Neural progenitor cell (in vitro differentiated cells): ENCODE measurements around the gene RPP14. TPM values are rescaled to one million over a fixed set of nuclear protein-coding genes. Genes with fewer than 3 reads are reported as not detected.

Source experiments
- DNase-seq: peaks from one replicate; pipeline ENCODE4 v3.0.0-alpha.2; 2016; ENCODE audit warnings: low spot score
- H2AFZ ChIP-seq: fragments of 200-600 bp; sonication (generic); replicated peaks from 2 replicates; pipeline ENCODE4 v1.6.1; 2016; ENCODE audit warnings: antibody characterized with exemption
- H3F3A ChIP-seq: fragments of 200-600 bp; sonication (generic); 2 replicates; pipeline ENCODE4 v1.6.1; 2016; ENCODE audit warnings: antibody characterized with exemption, low read depth
- H3K27ac ChIP-seq: fragments of 200-600 bp; sonication (generic); 2 replicates; pipeline ENCODE4 v1.5.1; 2016; ENCODE audit warnings: mild to moderate bottlenecking
- H3K27me3 ChIP-seq: fragments of 200-600 bp; sonication (generic); 2 replicates; pipeline ENCODE4 v1.6.1; 2016; ENCODE audit warnings: mild to moderate bottlenecking, moderate library complexity
- H3K36me3 ChIP-seq: fragments of 200-600 bp; sonication (generic); 2 replicates; pipeline ENCODE4 v1.5.1; 2016
- H3K4me1 ChIP-seq: fragments of 200-600 bp; sonication (generic); 2 replicates; pipeline ENCODE4 v1.6.1; 2016; ENCODE audit warnings: mixed run types
- H3K4me2 ChIP-seq: fragments of 200-600 bp; sonication (generic); 2 replicates; pipeline ENCODE4 v1.6.1; 2016
- H3K4me3 ChIP-seq: fragments of 200-600 bp; sonication (generic); 2 replicates; pipeline ENCODE4 v1.5.1; 2016
- H3K79me2 ChIP-seq: fragments of 200-600 bp; sonication (generic); 2 replicates; pipeline ENCODE4 v1.6.1; 2016; ENCODE audit warnings: low read depth
- H3K9ac ChIP-seq: fragments of 200-600 bp; sonication (generic); 2 replicates; pipeline ENCODE4 v1.6.1; 2016
- H3K9me3 ChIP-seq: fragments of 200-600 bp; sonication (generic); 2 replicates; pipeline ENCODE4 v1.5.1; 2016; ENCODE audit warnings: low read depth
- H4K20me1 ChIP-seq: fragments of 200-600 bp; sonication (generic); 2 replicates; pipeline ENCODE4 v1.6.1; 2016; ENCODE audit warnings: low read depth
- H3K27ac Mint-ChIP-seq: 3 replicates; pipeline ENCODE4 v1.8.0; 2021; ENCODE audit warnings: mixed read lengths
- H3K27me3 Mint-ChIP-seq: 2 replicates; pipeline ENCODE4 v1.8.0; 2022; ENCODE audit warnings: low read depth, mild to moderate bottlenecking, inconsistent platforms, moderate library complexity, mixed read lengths; ENCODE audit not compliant: insufficient read depth
- H3K36me3 Mint-ChIP-seq: 3 replicates; pipeline ENCODE4 v1.8.0; 2021; ENCODE audit warnings: mixed read lengths
- H3K4me1 Mint-ChIP-seq: 3 replicates; pipeline ENCODE4 v1.8.0; 2021; ENCODE audit warnings: mixed read lengths
- H3K4me3 Mint-ChIP-seq: 3 replicates; pipeline ENCODE4 v1.8.0; 2021; ENCODE audit warnings: mild to moderate bottlenecking, moderate library complexity, mixed read lengths
- H3K9me3 Mint-ChIP-seq: 3 replicates; pipeline ENCODE4 v1.8.0; 2020; ENCODE audit warnings: mixed read lengths
- EZH2 ChIP-seq: fragments of 200-600 bp; sonication (generic); IDR thresholded peaks from 2 replicates; pipeline ENCODE4 v1.6.1; 2017; ENCODE audit warnings: antibody characterized with exemption, mild to moderate bottlenecking, moderate library complexity
- EZH2phosphoT487 ChIP-seq: fragments of 200-600 bp; sonication (generic); IDR thresholded peaks from 2 replicates; pipeline ENCODE4 v1.6.1; 2017; ENCODE audit warnings: antibody characterized with exemption
- total RNA-seq: library from RNA; depleted of rRNA; stranded (reverse); fragments of >200 nt; gene quantifications from 2 replicates; pipeline ENCODE4 v1.2.3, GENCODE V29; 2015; ENCODE audit warnings: low replicate concordance
- TF ChIP-seq, protein P1 (sequence below): fragments of 200-600 bp; sonication (generic); IDR thresholded peaks from 2 replicates; pipeline ENCODE4 v1.5.1; 2017; ENCODE audit warnings: antibody characterized with exemption, mild to moderate bottlenecking

Gene RPP14
- total RNA-seq, 1 donor from 2014 or later = 17.8 TPM

DNA sequence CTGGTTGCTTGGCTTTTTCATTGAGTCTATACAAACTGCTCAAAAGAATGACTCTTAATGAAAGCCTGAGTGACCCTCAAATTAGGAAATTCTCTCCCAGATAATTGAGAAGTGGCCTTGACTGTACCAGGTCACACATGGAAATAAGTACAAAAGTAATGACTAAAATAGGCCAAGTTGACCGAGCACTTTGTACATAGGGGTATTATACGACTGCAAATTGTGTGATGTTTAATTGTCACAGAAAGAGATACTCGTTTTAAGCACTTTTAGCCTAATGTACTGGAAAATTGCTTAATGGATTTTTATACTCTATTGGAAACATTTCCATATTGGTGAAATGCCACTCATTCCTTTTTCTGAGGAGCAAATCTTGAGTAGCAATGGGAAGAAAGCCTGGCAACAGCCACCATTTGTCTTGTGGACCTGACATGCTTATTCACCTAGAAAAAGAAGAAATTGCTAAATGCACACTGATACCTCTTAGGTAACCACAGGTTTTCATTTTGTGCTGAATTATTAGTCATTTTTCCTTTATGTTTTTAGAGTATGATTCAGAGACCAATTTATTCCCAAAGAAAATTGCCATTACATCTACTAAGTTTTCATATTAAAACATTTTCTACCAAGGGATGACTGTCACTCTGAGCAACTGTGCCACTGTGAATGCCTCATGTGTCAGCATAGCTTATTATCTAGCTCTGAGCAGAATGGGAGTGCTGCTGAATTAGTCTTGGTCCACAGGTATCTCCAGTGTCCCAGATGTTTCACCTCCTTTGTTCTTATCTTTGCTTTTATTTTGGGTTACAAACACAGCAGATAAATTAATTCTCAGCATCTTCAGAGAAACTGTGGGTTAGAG lies 17.7 kb downstream of the RPP14 start:
- Histone ChIP-seq H3K4me3 (no peak overlapping the region), H3K4me1 (peaks cover 11% of the 10 kb centered on the region), H3K36me3 (no peaks in the 10 kb centered on the region), H3K4me2 (no peak overlapping the region), H3F3A (peaks cover 26% of the 10 kb centered on the region), H3K9ac (no peak overlapping the region), H3K9me3 (no peaks in the 10 kb centered on the region), H3K79me2 (no peaks in the 10 kb centered on the region), H4K20me1 (peaks cover 12% of the 10 kb centered on the region), H3K27ac (no peak overlapping the region), H3K27me3 (no peaks in the 10 kb centered on the region), H2AFZ (no peak overlapping the region)
- no peaks in the 10 kb centered on the region for H3K27me3 Mint-ChIP-seq
- no peak for DNase-seq
- H3K4me1 Mint-ChIP-seq = peaks cover 17% of the 10 kb centered on the region
- TF ChIP-seq, protein P1, sequence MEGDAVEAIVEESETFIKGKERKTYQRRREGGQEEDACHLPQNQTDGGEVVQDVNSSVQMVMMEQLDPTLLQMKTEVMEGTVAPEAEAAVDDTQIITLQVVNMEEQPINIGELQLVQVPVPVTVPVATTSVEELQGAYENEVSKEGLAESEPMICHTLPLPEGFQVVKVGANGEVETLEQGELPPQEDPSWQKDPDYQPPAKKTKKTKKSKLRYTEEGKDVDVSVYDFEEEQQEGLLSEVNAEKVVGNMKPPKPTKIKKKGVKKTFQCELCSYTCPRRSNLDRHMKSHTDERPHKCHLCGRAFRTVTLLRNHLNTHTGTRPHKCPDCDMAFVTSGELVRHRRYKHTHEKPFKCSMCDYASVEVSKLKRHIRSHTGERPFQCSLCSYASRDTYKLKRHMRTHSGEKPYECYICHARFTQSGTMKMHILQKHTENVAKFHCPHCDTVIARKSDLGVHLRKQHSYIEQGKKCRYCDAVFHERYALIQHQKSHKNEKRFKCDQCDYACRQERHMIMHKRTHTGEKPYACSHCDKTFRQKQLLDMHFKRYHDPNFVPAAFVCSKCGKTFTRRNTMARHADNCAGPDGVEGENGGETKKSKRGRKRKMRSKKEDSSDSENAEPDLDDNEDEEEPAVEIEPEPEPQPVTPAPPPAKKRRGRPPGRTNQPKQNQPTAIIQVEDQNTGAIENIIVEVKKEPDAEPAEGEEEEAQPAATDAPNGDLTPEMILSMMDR = no peak
- no peak for TF ChIP-seq EZH2phosphoT487
- no peak for TF ChIP-seq EZH2
- peaks cover 3% of the 10 kb centered on the region for H3K36me3 Mint-ChIP-seq
- H3K27ac Mint-ChIP-seq = no peak overlapping the region
- no peaks in the 10 kb centered on the region for H3K9me3 Mint-ChIP-seq
- H3K4me3 Mint-ChIP-seq = no peak overlapping the region

DNA sequence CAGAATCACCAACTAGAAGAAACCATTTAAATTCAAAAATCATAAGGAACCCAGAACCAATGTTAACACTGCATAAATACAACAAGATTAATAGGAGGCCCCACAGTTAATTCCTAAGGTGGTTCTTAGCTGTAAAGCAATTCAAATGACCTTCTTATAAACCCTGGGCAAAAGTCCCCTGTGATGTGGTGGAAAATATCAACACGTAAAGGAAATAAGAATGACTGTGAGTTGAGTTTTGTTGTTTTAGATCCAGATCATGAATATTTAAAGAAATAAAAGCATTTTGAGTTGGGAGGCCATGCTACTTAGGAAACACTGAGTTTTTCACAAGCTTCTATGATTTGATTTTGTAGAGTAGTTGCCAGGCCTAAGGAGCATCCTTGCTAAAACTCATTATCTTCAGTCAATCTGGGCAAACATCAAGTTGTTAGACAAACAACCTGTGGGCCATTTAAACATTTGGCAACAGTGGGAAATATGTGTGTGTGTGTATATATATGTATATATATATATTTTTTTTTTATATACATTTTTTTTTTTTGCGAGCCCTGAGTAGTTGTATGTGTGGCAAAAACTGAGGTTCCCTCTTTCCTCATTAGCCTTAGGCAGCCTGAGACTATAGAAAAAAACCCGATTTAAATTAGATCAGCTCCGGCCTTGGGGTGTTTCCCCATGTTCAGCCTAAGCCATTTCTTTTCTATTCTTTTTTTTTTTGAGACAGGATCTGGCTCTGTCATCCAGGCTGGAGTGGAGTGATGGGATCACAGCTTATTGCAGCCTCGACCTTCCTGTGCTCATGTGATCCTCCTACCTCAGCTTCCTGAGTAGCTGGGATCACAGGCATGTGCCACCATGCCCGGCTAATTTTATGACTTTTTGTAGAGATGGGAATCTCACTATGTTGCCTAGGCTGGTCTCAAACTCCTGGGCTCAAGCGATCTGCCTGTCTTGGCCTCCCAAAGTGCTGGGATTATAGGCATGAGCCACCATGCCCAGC lies 18.6 kb downstream of the RPP14 start:
- H2AFZ ChIP-seq = no peak overlapping the region
- H3K36me3 Mint-ChIP-seq = no peaks in the 10 kb centered on the region
- TF ChIP-seq EZH2phosphoT487 (no peak), EZH2 (no peak)
- TF ChIP-seq, protein P1 = no peak
- no peaks in the 10 kb centered on the region for H3K27me3 Mint-ChIP-seq
- H3K4me2 ChIP-seq = no peak overlapping the region
- no peak overlapping the region for H3K9ac ChIP-seq
- H3F3A ChIP-seq = peaks cover 25% of the 10 kb centered on the region
- no peak overlapping the region for H3K4me3 ChIP-seq
- peaks cover 11% of the 10 kb centered on the region for H3K4me1 ChIP-seq
- peaks cover 17% of the 10 kb centered on the region for H3K4me1 Mint-ChIP-seq
- H4K20me1 ChIP-seq = peaks cover 12% of the 10 kb centered on the region
- H3K27me3 ChIP-seq = no peaks in the 10 kb centered on the region
- no peaks in the 10 kb centered on the region for H3K36me3 ChIP-seq
- no peaks in the 10 kb centered on the region for H3K9me3 Mint-ChIP-seq
- H3K9me3 ChIP-seq = no peaks in the 10 kb centered on the region
- no peak overlapping the region for H3K27ac Mint-ChIP-seq
- H3K27ac ChIP-seq = no peak overlapping the region
- H3K4me3 Mint-ChIP-seq = no peak overlapping the region
- no peaks in the 10 kb centered on the region for H3K79me2 ChIP-seq
- DNase-seq = no peak

DNA sequence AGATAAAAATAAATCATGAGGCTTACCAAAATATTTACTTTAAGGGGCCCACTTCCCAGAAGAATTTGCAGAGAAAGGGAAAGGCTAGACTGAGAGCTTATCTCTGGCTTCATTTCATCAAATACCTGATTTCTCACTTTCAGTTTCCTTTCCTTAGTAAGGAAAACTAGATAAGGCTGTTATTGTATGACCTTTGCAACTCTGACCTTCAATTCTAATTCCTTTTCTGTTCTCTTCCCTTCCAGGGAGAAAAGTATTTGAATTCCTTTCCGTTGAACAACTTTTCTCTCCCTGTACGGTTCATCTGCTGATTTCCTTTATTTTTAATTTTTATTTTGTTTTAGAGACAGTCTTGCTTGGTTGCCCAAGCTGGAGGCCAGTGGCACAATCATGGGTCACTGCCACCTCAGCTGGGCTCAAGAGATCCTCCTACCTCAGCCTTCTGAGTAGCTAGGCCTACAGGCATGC lies 19.5 kb downstream of the RPP14 start:
- no peak overlapping the region for H3K4me3 Mint-ChIP-seq
- Histone ChIP-seq H3K4me2 (no peak overlapping the region), H3K9me3 (no peaks in the 10 kb centered on the region), H3F3A (peaks cover 19% of the 10 kb centered on the region), H2AFZ (no peak overlapping the region), H4K20me1 (peaks cover 10% of the 10 kb centered on the region), H3K4me3 (no peak overlapping the region), H3K79me2 (no peaks in the 10 kb centered on the region), H3K27me3 (no peaks in the 10 kb centered on the region), H3K9ac (no peak overlapping the region), H3K4me1 (peaks cover 11% of the 10 kb centered on the region), H3K36me3 (no peaks in the 10 kb centered on the region), H3K27ac (no peak overlapping the region)
- H3K27me3 Mint-ChIP-seq = no peaks in the 10 kb centered on the region
- peaks cover 17% of the 10 kb centered on the region for H3K4me1 Mint-ChIP-seq
- no peaks in the 10 kb centered on the region for H3K9me3 Mint-ChIP-seq
- H3K36me3 Mint-ChIP-seq = no peaks in the 10 kb centered on the region
- no peak for DNase-seq
- TF ChIP-seq EZH2 (no peak), EZH2phosphoT487 (no peak)
- TF ChIP-seq, protein P1 = no peak
- H3K27ac Mint-ChIP-seq = no peak overlapping the region
